ENCODE data around the gene C19orf33. TPM values are rescaled to one million over a fixed set of nuclear protein-coding genes. Genes with fewer than 3 reads are reported as not detected.

C19orf33 gene
- total and polyA plus RNA-seq, 2 experiments from 2014 or later = 58.9 to 72.2 TPM

- Mint-ChIP-seq H3K9me3 (no peaks in the 10 kb centered on the region), H3K27ac (no peak overlapping the region), H3K36me3 (ENCODE audit: low read depth) (peaks cover 18% of the 10 kb centered on the region; the same call in 2 of the 3 replicates), H3K4me1 (no peaks in the 10 kb centered on the region; the same call in 2 of the 3 replicates), H3K27me3 (ENCODE audit: insufficient read depth, low read depth, poor library complexity) (no peaks in the 10 kb centered on the region), H3K4me3 (no peak overlapping the region)
- H3K4me1 ChIP-seq (ENCODE audit: insufficient read depth) = no peaks in the 10 kb centered on the region
- no peak overlapping the region for H3K4me2 ChIP-seq
- no peaks in the 10 kb centered on the region for H3K9me2 ChIP-seq (ENCODE audit: insufficient read depth)
- H4K20me1 ChIP-seq (replicated peaks; ENCODE audit: insufficient read depth) = peaks cover 81% of the 10 kb centered on the region
- H3K36me3 ChIP-seq (ENCODE audit: insufficient read depth) = no peaks in the 10 kb centered on the region
- H3K79me2 ChIP-seq (replicated peaks; ENCODE audit: insufficient read depth) = peaks cover 100% of the 10 kb centered on the region
- H3F3A ChIP-seq (replicated peaks; ENCODE audit: low read depth) = peaks cover 12% of the 10 kb centered on the region; the same call in 1 of the 2 replicates
- no peak overlapping the region for H2AFZ ChIP-seq
- 0 out of 2 replicates have a peak overlapping the region, but pooled peaks have one; percentile 76 for H3K27ac ChIP-seq (ENCODE audit: low read depth)
- ATAC-seq (no peak), DNase-seq (ENCODE audit: low spot score) (no peak)
- no peaks in the 10 kb centered on the region for H3K27me3 ChIP-seq (ENCODE audit: insufficient read depth)
- TF ChIP-seq, protein P1, sequence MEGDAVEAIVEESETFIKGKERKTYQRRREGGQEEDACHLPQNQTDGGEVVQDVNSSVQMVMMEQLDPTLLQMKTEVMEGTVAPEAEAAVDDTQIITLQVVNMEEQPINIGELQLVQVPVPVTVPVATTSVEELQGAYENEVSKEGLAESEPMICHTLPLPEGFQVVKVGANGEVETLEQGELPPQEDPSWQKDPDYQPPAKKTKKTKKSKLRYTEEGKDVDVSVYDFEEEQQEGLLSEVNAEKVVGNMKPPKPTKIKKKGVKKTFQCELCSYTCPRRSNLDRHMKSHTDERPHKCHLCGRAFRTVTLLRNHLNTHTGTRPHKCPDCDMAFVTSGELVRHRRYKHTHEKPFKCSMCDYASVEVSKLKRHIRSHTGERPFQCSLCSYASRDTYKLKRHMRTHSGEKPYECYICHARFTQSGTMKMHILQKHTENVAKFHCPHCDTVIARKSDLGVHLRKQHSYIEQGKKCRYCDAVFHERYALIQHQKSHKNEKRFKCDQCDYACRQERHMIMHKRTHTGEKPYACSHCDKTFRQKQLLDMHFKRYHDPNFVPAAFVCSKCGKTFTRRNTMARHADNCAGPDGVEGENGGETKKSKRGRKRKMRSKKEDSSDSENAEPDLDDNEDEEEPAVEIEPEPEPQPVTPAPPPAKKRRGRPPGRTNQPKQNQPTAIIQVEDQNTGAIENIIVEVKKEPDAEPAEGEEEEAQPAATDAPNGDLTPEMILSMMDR (conservative IDR thresholded peaks at IDR 0.05; ENCODE audit: low read depth in 2 of 2) = no peak
- TF ChIP-seq STAT1 (IDR thresholded peaks at IDR 0.05; ENCODE audit: unreplicated experiment) (no peak), NANOG (IDR thresholded peaks at IDR 0.05; ENCODE audit: borderline replicate concordance) (no peak), ZNF331 (CRISPR knock-in tag; IDR thresholded peaks at IDR 0.05; ENCODE audit: low read depth) (no peak)
- H3K4me3 ChIP-seq = no peak overlapping the region
Observed at GRCh38 chr19:38278751-38279150, 25.3 kb upstream of the C19orf33 start.

DNA sequence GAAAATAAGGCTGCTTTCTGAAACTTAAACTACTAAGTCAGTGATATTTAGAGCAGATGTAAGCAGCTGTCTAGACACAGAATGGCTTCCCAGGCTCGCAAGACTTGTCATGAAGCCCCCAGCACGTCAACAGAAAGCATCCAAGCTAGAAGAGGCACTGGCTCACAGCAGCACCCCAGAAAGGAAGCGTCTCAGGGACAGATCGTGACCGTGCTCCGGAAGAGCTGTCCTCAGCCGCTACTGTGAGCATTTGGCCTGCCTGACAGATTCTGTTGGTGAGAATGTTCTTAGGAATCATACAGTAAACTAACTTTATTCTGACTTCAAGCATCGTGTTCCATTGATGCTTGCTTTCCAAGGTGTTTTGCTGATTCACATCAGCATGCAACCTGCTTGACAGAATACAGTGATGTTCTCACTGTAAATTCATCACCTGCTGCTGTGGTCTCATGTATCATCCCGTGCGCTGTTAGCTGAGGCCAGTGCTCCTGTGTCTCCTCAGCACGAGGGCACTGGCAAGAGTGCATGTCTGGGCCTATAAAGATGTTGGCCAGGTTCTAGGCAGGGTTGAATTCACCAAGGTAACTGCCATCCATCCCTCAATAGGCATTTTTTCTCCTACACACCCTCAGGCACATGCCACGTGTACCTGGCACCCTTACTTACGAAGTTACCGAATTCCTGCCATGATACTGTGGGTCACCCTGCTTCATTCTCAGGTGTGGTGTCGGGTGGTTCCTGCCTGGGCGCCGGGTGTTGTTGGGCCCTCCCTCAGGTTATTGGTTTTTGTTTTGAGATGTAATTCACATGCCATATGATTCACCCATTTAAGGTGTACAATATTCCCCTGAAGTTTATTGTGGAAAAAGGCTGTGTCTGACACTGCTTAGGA is 23.8 kb upstream of the C19orf33 start:
- Mint-ChIP-seq H3K27ac (no peak overlapping the region; the same call in 1 of the 2 replicates), H3K4me1 (no peaks in the 10 kb centered on the region), H3K9me3 (no peaks in the 10 kb centered on the region), H3K4me3 (no peak overlapping the region), H3K36me3 (ENCODE audit: low read depth) (peaks cover 17% of the 10 kb centered on the region), H3K27me3 (ENCODE audit: insufficient read depth, low read depth, poor library complexity) (no peaks in the 10 kb centered on the region)
- no peak overlapping the region for H3K4me3 ChIP-seq
- H3K4me2 ChIP-seq = no peak overlapping the region
- H3K27me3 ChIP-seq (ENCODE audit: insufficient read depth) = no peaks in the 10 kb centered on the region
- TF ChIP-seq ZNF331 (CRISPR knock-in tag; IDR thresholded peaks at IDR 0.05; ENCODE audit: low read depth) (no peak), NANOG (IDR thresholded peaks at IDR 0.05; ENCODE audit: borderline replicate concordance) (no peak)
- peaks cover 8% of the 10 kb centered on the region; the same call in 1 of the 2 replicates for H3K36me3 ChIP-seq (ENCODE audit: insufficient read depth)
- H2AFZ ChIP-seq = no peak overlapping the region
- no peak overlapping the region for H3K27ac ChIP-seq (ENCODE audit: low read depth)
- peaks cover 12% of the 10 kb centered on the region; the same call in 1 of the 2 replicates for H3F3A ChIP-seq (replicated peaks; ENCODE audit: low read depth)
- peaks cover 93% of the 10 kb centered on the region for H3K79me2 ChIP-seq (replicated peaks; ENCODE audit: insufficient read depth)
- peaks cover 68% of the 10 kb centered on the region for H4K20me1 ChIP-seq (replicated peaks; ENCODE audit: insufficient read depth)
- no peaks in the 10 kb centered on the region for H3K4me1 ChIP-seq (ENCODE audit: insufficient read depth)
- no peak for DNase-seq (ENCODE audit: low spot score)
- H3K9me2 ChIP-seq (ENCODE audit: insufficient read depth) = no peaks in the 10 kb centered on the region
- ATAC-seq = no peak

- H3K9me2 ChIP-seq (ENCODE audit: insufficient read depth) = no peaks in the 10 kb centered on the region
- H3K4me3 ChIP-seq = no peak overlapping the region
- no peaks in the 10 kb centered on the region for H3K4me1 ChIP-seq (ENCODE audit: insufficient read depth)
- Mint-ChIP-seq H3K4me1 (no peaks in the 10 kb centered on the region), H3K36me3 (ENCODE audit: low read depth) (peaks cover 29% of the 10 kb centered on the region), H3K4me3 (no peak overlapping the region), H3K27ac (peak overlapping the region; percentile 46), H3K9me3 (no peaks in the 10 kb centered on the region), H3K27me3 (ENCODE audit: insufficient read depth, low read depth, poor library complexity) (peaks cover 2% of the 10 kb centered on the region)
- TF ChIP-seq EZH2phosphoT487 (IDR thresholded peaks at IDR 0.05; ENCODE audit: unreplicated experiment) (no peak), ETS1 (IDR thresholded peaks at IDR 0.05) (no peak)
- TF ChIP-seq, protein P1 (conservative IDR thresholded peaks at IDR 0.05; ENCODE audit: low read depth in 2 of 2) = no peak
- no peak for ATAC-seq
- peaks cover 80% of the 10 kb centered on the region for H3K79me2 ChIP-seq (replicated peaks; ENCODE audit: insufficient read depth)
- no peak overlapping the region for H3K4me2 ChIP-seq
- no peak overlapping the region for H2AFZ ChIP-seq
- no peak for DNase-seq (ENCODE audit: low spot score)
- H3K27ac ChIP-seq (ENCODE audit: low read depth) = peak overlapping the region; percentile 47; the same call in 1 of the 2 replicates
- peaks cover 51% of the 10 kb centered on the region for H4K20me1 ChIP-seq (replicated peaks; ENCODE audit: insufficient read depth)
- peaks cover 16% of the 10 kb centered on the region for H3F3A ChIP-seq (replicated peaks; ENCODE audit: low read depth)
- H3K36me3 ChIP-seq (ENCODE audit: insufficient read depth) = peaks cover 8% of the 10 kb centered on the region; the same call in 1 of the 2 replicates
- H3K27me3 ChIP-seq (ENCODE audit: insufficient read depth) = no peaks in the 10 kb centered on the region
Observed at GRCh38 chr19:38281811-38282566, 22.1 kb upstream of the C19orf33 start.

All from GM23338 (cell line).